Nucleus accumbens (tissue), 56 donors: ENCODE measurements around the gene SLC12A6.
"Not testable (repeated sequence)": the region's sequence is repeated elsewhere in the genome, so short reads cannot be mapped to it uniquely, and the experiment has no call there.

Experiments
- DNase-seq, 56 donors: peaks; one replicate each; lab custom pipeline; 2025; lab: John Stamatoyannopoulos, UW

The SLC12A6 gene

GRCh38 chr15:34213690-34214089 is 123.9 kb downstream of the SLC12A6 start:
- DNase-seq, result no peak

DNA sequence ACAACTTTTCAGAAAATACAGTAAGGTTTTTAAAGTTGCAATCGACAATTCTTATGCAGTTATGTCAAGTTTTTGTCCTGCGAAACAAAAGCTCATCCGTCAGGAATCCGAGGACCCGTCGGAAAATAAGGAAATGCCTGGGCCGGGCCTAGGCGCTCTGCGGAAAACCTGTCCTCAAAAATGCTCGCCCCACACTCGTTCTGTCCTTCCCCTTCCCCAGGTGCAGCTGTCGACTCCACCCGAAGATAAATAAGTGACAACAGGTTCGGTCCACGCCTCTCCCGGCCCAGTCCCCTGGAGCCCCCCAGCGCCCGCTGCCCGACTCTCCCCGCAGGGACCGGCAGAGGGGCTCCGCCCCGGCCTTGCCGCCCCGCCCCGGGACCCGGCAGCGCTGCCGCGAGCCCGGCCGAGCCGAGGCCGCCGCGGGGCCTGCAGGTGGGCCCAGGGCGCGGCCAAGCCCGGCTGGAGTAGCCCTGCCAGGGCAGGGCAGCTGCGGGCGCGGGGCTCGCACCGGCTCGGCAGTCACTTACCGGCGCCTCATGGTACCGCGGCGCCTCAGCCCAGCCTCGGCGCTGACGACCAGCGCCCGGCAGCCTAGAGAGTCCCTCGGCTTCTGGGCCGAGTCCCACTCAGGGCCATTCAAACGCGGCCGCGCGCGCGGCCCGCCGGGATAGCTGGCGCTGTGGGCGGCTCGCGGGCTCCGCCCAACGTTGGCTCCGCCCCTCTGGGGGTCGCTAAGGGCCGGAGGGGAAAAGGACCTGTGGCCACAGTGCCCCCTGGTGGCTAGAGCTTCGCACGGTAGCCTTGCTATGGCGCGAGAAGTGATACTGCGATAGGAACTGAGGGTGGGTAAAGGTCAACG is 127.9 kb downstream of the SLC12A6 start, which contains the start of gene KATNBL1:
TSS of gene KATNBL1 (minus strand) at position 676 of the 862 bp plus-strand sequence. CDS start 46,420 bp downstream, outside the sequence.
- peak; percentile 9 to 98 (median 90) for DNase-seq

- DNase-seq, result no peak
Measured at GRCh38 chr15:34206011-34206410, 131.6 kb downstream of the SLC12A6 start.

DNA sequence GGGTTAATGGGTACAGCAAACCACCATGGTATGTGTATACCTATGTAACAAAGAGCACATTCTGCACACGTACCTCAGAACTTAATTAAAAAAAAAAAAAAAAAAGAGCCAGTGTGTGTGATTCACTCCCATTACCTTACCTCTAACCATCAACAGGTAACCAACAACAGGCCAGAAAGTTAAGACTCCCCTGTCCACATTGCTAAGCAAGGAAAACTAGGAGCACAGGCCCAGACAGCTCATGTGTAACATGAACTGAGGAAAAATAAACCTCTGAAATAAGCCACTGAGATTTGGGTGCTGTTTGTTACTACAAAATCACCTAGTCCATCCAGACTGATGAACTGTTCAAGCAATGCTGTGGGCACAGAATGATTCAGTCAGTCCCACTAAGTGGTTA is 133.6 kb downstream of the SLC12A6 start:
- DNase-seq, result no peak

DNA sequence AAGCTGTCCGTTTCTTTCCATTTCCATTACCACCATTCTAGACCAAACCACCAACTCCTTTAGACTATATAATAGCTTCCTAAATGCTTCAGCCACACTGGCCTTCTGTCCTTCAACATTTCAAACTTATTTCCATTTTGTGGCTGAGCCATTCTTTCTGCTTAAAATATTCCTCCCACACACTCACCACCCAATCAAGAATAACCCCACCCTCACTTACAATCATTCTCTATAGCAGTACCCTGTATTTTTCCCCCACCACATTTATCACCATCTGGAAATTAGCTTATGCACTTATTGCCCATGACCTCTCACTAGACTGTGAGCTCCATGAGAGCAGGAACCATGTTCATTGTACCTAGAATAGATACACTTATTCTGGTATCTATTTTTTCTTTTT is 134.3 kb downstream of the SLC12A6 start:
- no peak for DNase-seq

DNA sequence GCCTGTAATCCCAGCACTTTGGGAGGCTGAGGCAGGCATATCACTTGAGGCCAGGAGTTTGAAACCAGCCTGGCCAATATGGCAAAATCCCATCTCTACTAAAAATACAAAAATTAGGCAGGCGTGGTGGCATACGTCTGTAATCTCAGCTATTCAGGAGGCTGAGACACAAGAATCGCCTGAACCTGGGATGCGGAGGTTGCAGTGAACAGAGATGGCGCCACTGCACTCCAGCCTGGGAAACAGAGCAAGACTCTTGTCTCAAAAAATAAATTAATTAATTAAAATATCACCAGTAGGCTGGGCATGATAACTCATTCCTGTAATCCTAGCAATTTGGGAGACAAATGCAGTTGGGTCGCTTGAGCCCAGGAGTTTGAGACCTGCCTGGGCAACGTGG is 144.3 kb downstream of the SLC12A6 start:
- not testable (repeated sequence) for DNase-seq

GRCh38 chr15:34188711-34189110 is 148.9 kb downstream of the SLC12A6 start:
- DNase-seq, result no peak

- DNase-seq, result no peak
Measured at GRCh38 chr15:34185666-34186065, 151.9 kb downstream of the SLC12A6 start.

DNA sequence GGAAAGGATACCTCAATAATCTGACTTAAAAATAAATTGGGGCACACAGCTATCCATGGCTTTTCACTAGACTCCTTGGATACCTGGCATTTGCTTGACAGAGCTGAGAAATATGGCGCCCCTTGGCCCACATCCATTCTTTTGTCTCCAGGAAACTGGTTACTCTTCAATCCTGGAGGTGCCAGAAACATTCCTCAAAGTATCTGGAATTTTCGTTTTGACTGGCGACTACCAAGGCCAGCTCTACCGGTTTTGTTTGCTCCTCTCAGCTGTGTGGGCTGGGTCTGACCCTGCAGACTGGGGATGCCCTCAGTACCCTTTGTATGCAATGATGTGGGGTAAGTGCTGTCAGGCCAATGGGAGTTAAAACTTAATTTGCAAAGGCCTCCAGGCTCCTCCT is 154.6 kb downstream of the SLC12A6 start:
- peak in 2 of 56 donors; percentile 4 to 6 for DNase-seq
